ENCODE data around the gene ZFP36L2.

Gene ZFP36L2

GRCh38 chr2:43248621-43249020 is 22.2 kb upstream of the ZFP36L2 start:
- no peak for DNase-seq (ENCODE audit: low spot score)

DNA sequence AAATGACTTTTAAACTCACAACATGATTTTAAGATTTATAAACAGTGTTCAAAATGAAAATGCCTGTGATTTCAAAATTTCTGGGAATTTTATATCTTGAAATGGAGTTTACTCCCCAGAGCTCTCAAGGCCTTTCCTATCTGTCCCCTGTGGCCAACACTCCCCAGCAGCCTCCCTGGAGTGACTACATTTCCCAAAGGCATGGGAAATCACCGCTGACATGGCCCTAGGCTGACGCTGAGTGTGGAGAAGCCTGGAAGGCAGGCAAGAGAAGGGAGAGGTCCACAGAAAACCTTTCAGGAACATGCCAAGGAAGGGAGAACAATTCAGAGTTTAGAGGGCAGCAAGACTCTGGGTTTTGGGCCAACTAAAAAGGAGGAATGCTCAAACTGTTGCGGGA is 20.2 kb upstream of the ZFP36L2 start:
- no peak for DNase-seq (ENCODE audit: low spot score)

DNA sequence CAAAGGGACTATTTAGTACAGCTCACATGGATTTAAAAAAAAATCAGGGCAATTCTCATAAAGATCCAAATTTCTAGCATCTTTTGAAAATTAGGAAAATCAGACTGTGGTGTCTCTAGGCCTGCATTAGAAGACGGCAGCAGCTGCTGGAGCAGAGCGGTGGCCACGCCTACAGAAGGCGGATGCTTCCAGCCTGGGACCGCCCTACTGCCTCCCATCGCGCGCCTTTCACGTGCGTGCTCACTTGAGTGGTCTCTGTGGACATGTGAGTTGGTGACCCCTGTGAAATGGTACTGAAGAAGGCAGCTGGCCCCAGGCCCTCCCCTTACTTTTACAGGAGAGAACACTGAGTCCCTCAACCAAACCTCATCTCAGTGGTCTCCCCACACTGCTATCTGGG is 15.2 kb upstream of the ZFP36L2 start:
- DNase-seq (ENCODE audit: low spot score): no peak

DNA sequence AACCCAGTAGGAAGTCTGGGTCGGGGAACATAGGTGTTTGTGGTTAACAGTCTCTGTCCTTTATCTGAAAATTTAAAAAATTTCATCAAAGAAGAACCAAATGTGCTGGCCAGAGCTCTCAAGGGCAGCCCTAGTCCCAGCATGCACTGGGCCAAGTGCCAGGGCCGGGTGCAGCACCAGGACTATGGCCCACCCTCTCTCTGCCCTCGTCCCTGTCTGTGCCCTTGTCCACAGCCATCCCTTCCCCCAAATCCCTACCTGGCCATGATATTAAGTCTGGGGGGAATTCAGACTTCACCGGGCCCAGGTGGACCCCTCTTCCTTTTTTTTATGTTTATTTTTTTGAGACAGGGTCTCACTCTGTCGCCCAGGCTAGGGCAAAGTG is 14.4 kb upstream of the ZFP36L2 start:
- no peak for DNase-seq (ENCODE audit: low spot score)

GRCh38 chr2:43239981-43240765 is 13.8 kb upstream of the ZFP36L2 start:
- peak; percentile 32 for DNase-seq (ENCODE audit: low spot score)

- no peak for DNase-seq (ENCODE audit: low spot score)
These were observed 12.4 kb upstream of the ZFP36L2 start for GRCh38 chr2:43238813-43239212.

DNA sequence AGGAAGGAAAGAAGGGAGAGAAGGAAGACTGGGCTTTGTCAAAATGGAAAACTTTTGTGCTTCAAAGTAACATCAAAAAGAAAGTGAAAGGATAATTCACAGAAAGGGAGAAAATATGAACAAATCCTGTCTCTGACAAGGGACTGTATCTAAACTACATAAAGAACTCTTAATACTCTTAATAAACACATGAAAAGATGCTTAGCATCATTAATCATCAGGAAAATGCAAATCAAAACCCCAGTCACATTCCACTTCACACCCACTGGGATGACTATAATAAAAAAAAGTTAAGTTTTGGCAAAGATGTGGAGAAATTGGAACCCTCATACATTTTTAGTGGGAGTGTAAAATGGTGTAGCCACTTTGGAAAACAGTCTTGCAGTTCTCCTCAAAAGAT is 11.8 kb upstream of the ZFP36L2 start:
- DNase-seq (ENCODE audit: low spot score): no peak

DNA sequence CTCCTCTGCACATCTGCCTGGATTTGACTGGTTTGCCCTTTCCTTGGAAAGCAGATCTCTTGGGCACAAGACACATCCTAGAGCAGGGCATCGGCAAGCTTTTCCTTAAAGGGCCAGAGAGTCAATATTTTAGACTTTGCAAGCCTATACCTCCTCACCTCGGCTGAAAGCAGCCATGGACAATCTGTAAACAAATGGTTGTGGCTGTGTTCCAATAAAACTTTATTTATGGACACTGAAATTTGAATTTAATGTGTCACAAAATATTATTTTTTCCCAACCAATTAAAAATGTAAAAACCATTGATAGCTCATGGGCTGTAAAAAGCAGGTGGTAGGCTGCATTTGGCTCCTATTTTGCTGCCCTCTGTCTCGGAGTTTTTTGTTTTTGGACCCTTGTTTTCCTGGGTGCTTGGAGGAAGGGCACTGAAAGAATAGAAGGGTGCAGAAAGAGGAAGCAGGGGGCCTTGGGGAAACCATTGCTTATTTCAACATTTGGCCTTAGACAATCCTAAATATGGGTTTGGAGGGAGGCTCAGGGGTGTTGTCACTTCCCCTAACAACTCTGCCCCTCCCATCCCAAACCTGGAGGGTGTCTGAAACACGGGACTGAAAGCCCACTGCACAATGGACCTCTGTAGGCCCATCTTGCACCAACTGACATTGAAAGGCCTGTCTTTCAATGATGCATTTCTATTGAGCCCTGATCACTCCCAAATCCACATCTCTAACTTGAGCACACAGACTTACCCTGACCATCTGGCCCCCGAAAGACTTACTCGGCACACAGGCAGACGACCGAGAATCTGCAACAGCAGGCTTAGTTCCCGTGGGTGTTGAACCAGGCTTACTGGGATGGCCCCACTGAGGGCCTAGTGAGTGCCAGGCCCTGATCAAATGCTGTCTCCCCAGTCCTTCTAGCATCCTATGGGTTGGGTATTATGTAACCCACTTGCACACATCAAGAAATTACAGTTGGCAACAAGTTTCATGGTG is 7.1 kb upstream of the ZFP36L2 start:
- no peak for DNase-seq (ENCODE audit: low spot score)

DNA sequence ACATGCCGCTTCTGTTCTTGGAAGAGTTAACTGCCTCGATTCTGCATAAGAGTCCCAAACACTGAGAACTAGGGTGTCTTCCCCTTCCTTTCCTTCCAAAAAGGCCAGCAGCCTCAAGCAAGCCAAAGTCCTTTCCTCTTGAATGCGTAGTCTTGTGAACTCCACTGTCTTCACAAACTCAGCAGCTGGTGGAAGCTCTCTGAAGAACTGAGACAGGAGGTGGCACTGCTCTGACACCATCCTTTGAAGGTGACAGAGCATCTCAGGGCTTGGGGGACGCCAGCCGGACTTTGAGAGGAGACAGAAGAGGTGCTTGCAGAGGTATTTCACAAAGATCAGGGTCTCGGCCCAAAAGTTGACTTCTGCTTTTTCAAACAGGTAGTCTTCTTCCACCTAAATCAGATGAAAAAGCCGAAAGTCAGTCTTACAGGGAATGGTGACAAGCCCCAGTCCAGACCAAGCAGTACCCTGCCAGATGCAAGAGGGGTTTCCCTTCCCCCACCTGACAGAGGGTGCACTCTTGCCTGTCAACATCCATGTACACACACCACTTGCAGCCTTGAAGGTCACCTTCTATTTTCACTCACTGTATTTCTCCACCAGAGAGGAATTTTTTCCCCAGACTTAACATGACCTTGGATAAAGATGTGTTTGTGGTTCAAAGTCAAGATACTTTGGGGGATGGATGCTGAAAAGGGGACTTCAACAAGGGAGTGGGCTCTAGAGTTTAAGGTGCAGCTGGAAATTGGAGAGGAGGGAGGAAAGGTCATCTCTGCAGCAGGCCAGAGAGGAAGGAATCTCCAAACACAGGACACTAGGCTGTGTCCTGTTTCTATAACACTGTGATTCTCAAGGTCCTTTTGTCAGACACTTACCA is 4.8 kb upstream of the ZFP36L2 start:
- DNase-seq (ENCODE audit: low spot score): no peak

DNA sequence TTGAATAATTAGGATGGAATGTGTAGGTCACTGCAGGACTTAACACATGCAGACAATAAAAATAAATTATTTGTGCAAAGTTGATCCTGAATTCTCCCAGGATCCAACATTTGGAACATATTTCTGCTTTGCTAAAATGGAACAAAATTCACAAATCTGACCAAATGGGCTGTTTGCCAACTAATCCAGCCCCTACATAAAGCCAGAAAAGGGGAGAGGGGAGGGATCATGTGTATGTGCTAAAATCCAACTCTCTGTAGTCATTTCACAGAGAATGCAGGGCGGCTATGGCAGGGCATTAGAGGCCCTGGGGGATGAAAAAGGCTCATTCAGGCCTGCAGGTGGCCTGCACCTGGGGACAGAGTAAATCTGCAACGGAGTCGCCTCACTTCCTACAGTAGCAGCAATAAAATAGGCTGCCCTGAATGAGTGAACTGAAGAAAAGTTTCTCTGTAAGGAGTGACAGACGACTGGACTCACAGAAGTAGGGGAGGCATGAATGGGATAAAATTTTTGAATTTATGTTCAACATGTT is 4.0 kb upstream of the ZFP36L2 start:
- no peak for DNase-seq (ENCODE audit: low spot score)

- DNase-seq (ENCODE audit: low spot score): peak; percentile 68
These were observed 2.6 kb upstream of the ZFP36L2 start for GRCh38 chr2:43228756-43229659.

GRCh38 chr2:43228321-43228751 is 1.9 kb upstream of the ZFP36L2 start:
- peak; percentile 17 for DNase-seq (ENCODE audit: low spot score)

GRCh38 chr2:43227830-43228281 is 1.4 kb upstream of the ZFP36L2 start:
- peak; percentile 83 for DNase-seq (ENCODE audit: low spot score)

DNA sequence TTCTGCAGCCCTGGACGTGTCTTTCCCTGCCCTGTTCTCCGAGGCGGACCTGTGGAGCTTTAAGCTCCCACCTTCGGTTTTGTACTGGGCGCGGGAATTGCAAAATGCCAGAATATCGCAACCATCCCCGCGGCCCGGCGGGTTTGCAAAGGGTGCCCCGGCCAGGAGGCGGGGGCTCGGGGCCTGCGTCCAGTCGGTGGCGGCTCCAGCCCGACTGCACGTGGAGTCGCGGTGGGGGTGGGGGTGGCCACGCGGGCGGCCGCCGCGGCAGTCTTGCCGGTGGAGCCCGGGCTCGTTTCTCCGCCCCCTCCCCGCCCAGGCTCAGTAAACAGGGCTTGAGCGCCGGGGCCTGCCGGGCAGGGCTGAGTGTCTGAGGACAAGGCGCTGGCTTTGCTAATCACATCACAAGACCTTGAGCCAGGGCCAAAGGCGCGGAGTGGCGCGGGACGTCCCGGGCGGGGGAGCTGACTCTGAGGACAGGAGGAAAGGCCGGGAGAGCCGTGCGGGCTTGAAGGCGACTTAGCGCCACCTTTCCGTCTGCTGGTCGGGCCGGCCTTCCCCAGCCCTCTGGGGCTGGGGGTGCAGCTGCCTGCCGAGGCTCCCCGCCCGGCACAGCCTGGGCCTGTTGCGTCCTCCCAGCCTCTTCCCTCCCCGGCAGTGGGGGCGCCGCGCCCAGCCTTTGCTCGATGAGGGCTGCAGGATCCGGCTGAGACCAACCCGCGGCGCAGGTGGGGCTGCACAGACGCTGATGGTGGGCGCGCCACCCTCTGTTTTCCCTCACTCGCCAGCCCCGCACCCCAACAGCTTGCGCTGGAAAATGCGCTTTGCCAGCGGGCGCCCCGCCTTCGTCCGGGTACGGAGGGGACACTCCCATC is 786 bp upstream of the ZFP36L2 start:
- DNase-seq (ENCODE audit: low spot score): peak; percentile 84

- peak; percentile 73 for DNase-seq (ENCODE audit: low spot score)
These were observed 433 bp downstream of the ZFP36L2 start for GRCh38 chr2:43225788-43226557.

- peak; percentile 58 for DNase-seq (ENCODE audit: low spot score)
These were observed 1.2 kb downstream of the ZFP36L2 start for GRCh38 chr2:43225093-43225787.

- peak; percentile 26 for DNase-seq (ENCODE audit: low spot score)
These were observed 1.8 kb downstream of the ZFP36L2 start for GRCh38 chr2:43224571-43225092.

DNA sequence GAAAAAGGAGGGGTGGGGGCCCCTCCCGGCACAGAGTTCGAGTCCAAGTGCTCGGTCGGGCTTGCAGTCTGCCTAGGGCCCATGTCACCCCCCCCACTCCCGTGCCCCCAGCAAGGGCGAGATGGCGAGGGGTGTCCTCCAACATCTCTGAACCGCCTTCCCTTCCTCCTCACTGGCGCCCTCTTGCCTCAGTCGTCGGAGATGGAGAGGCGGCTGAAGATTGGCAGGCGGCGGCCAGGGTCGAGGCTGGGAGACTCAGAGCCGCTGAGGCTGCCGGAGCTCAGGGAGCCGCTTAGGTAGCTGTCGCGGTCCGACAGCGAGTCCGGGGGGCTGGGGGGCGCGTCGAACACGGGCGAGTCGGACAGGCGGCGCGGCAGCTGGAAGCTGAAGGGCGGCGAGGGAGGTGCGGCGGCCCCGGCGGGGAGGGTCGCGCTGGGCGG is 2.3 kb downstream of the ZFP36L2 start:
- peak; percentile 80 for DNase-seq (ENCODE audit: low spot score)
